H1 (cell line): ENCODE data around the gene NEK2. TPM values are rescaled to one million over a fixed set of nuclear protein-coding genes. Genes with fewer than 3 reads are reported as not detected.

Experiments used
- CTCF ChIA-PET: fragments of 300-600 bp; sonication (Branson Sonifier 250); formaldehyde crosslinking; loops from one replicate; lab custom pipeline; 2021; ENCODE audit not compliant: partially characterized antibody; lab: Charles Lee
- POLR2A ChIA-PET: fragments of 300-600 bp; sonication (Branson Sonifier 250); formaldehyde crosslinking; loops from one replicate; lab custom pipeline; 2021; ENCODE audit warnings: inconsistent platforms; ENCODE audit not compliant: partially characterized antibody; lab: Charles Lee
- DNase-seq, 2 experiments: peaks; one replicate each; pipeline versions ENCODE4 v3.0.0 to v3.0.0-alpha.2; 2010 to 2022; ENCODE audit warnings: low spot score in 2 of 2, low read depth in 1 of 2, mixed read lengths in 1 of 2
- FAIRE-seq: peaks from 2 replicates; lab custom pipeline; 2011; peaks lifted over from hg19 to GRCh38; lab: Jason Lieb, UNC
- H2AFZ ChIP-seq: 2 replicates; pipeline ENCODE4 v1.8.1; 2012; ENCODE audit warnings: low read length, inconsistent platforms
- H2AK5ac ChIP-seq: 2 replicates; pipeline ENCODE4 v1.6.1; 2013; ENCODE audit warnings: low read depth, low read length
- H2BK120ac ChIP-seq: replicated peaks from 2 replicates; pipeline ENCODE3; 2013; ENCODE audit warnings: low read depth, low read length, inconsistent platforms
- H2BK12ac ChIP-seq: 2 replicates; pipeline ENCODE4 v1.6.1; 2013; ENCODE audit warnings: low read depth, low read length
- H2BK15ac ChIP-seq: 2 replicates; pipeline ENCODE4 v1.6.1; 2013; ENCODE audit warnings: low read length
- H2BK20ac ChIP-seq: 2 replicates; pipeline ENCODE4 v1.6.1; 2013; ENCODE audit warnings: low read length
- H2BK5ac ChIP-seq: 2 replicates; pipeline ENCODE4 v1.6.1; 2013; ENCODE audit warnings: low read depth, low read length
- H3K14ac ChIP-seq: 2 replicates; pipeline ENCODE4 v1.6.1; 2013; ENCODE audit warnings: inconsistent platforms; ENCODE audit not compliant: insufficient read length
- H3K18ac ChIP-seq: 2 replicates; pipeline ENCODE4 v1.6.1; 2013; ENCODE audit warnings: low read length; ENCODE audit errors: extremely low read depth
- H3K23ac ChIP-seq: 2 replicates; pipeline ENCODE4 v1.6.1; 2013; ENCODE audit warnings: inconsistent platforms; ENCODE audit not compliant: insufficient read length
- H3K23me2 ChIP-seq: 2 replicates; pipeline ENCODE4 v1.6.1; 2013; ENCODE audit warnings: low read depth, low read length
- H3K27ac ChIP-seq: 2 replicates; pipeline ENCODE4 v1.6.1; 2011; ENCODE audit warnings: low read depth, low read length, inconsistent platforms
- H3K27me3 ChIP-seq, 4 experiments: replicated peaks in 1 of 4; 1 replicate in 1 of 4; 2 replicates in 3 of 4; pipeline versions ENCODE4 v1.6.1 to v1.8.1; 2011 to 2013; ENCODE audit warnings: low read length in 3 of 4, mild to moderate bottlenecking in 3 of 4, inconsistent platforms in 2 of 4, mixed read lengths in 2 of 4, moderate library complexity in 1 of 4; ENCODE audit not compliant: control insufficient read depth in 3 of 4, insufficient read depth in 3 of 4; ENCODE audit errors: extremely low read depth in 1 of 4
- H3K36me3 ChIP-seq, 4 experiments: 2 replicates each; pipeline versions ENCODE4 v1.6.1 to v1.8.1; 2011 to 2013; ENCODE audit warnings: mild to moderate bottlenecking in 4 of 4, low read length in 3 of 4, moderate library complexity in 2 of 4, control low read depth in 1 of 4, inconsistent platforms in 1 of 4; ENCODE audit not compliant: insufficient read depth in 4 of 4, control insufficient read depth in 2 of 4
- H3K4ac ChIP-seq: replicated peaks from 2 replicates; pipeline ENCODE3; 2013; ENCODE audit warnings: low read length, low read depth, mixed read lengths, inconsistent platforms; ENCODE audit not compliant: insufficient read length
- H3K4me1 ChIP-seq, 4 experiments: replicated peaks in 1 of 4; 1 replicate in 1 of 4; 2 replicates in 3 of 4; pipeline versions ENCODE4 v1.6.1 to v1.8.1; 2011 to 2013; ENCODE audit warnings: low read length in 3 of 4, inconsistent platforms in 2 of 4, mixed read lengths in 1 of 4; ENCODE audit not compliant: insufficient read depth in 4 of 4, control insufficient read depth in 3 of 4
- H3K4me2 ChIP-seq, 2 experiments: 2 replicates each; pipeline versions ENCODE4 v1.6.1 to v1.8.1; 2011 to 2013; ENCODE audit warnings: low read depth in 2 of 2, low read length in 2 of 2, control low read depth in 1 of 2, inconsistent platforms in 1 of 2, mild to moderate bottlenecking in 1 of 2; ENCODE audit not compliant: insufficient read depth in 1 of 2
- H3K4me3 ChIP-seq, 4 experiments: fragments of 200-600, 300-600 bp in 1 of 4; sonication (generic), shearing (Covaris generic), sonication (Bioruptor Twin) in 1 of 4; 2 replicates each; pipeline versions ENCODE4 v1.5.1 to v1.8.1; 2011 to 2016; ENCODE audit warnings: low read length in 4 of 4, low read depth in 3 of 4, control low read depth in 2 of 4, inconsistent platforms in 2 of 4, mild to moderate bottlenecking in 2 of 4, mixed read lengths in 1 of 4, moderate library complexity in 1 of 4; ENCODE audit not compliant: insufficient read depth in 2 of 4; ENCODE audit errors: extremely low read depth in 1 of 4
- H3K56ac ChIP-seq: replicated peaks from 2 replicates; pipeline ENCODE3; 2013; ENCODE audit warnings: low read depth, mild to moderate bottlenecking, mixed read lengths, low read length, inconsistent platforms; ENCODE audit not compliant: insufficient read length
- H3K79me1 ChIP-seq: 2 replicates; pipeline ENCODE4 v1.6.1; 2013; ENCODE audit warnings: low read depth, low read length, control low read depth
- H3K79me2 ChIP-seq, 2 experiments: 2 replicates each; pipeline versions ENCODE4 v1.6.1 to v1.8.1; 2012 to 2013; ENCODE audit warnings: low read length in 2 of 2, mild to moderate bottlenecking in 2 of 2, inconsistent platforms in 1 of 2; ENCODE audit not compliant: insufficient read depth in 2 of 2, control insufficient read depth in 1 of 2
- H3K9ac ChIP-seq, 4 experiments: replicated peaks in 1 of 4; 1 replicate in 1 of 4; 2 replicates in 3 of 4; pipeline versions ENCODE4 v1.6.1 to v1.8.1; 2011 to 2013; ENCODE audit warnings: low read depth in 3 of 4, low read length in 3 of 4, control low read depth in 2 of 4, mild to moderate bottlenecking in 2 of 4, moderate library complexity in 2 of 4, inconsistent platforms in 1 of 4; ENCODE audit errors: extremely low read depth in 1 of 4
- H3K9me3 ChIP-seq, 2 experiments: 2 replicates each; pipeline versions ENCODE4 v1.6.1 to v1.8.1; 2012 to 2013; ENCODE audit warnings: mild to moderate bottlenecking in 2 of 2, moderate library complexity in 2 of 2, control low read depth in 1 of 2, inconsistent platforms in 1 of 2, low read depth in 1 of 2, low read length in 1 of 2, mixed read lengths in 1 of 2; ENCODE audit not compliant: insufficient read depth in 2 of 2
- H4K20me1 ChIP-seq, 2 experiments: replicated peaks in 1 of 2; 2 replicates each; pipeline versions ENCODE3 to v1.8.1; 2011 to 2013; ENCODE audit warnings: inconsistent platforms in 2 of 2, low read length in 2 of 2, mild to moderate bottlenecking in 1 of 2; ENCODE audit not compliant: insufficient read depth in 2 of 2, control insufficient read depth in 1 of 2
- H4K5ac ChIP-seq: 2 replicates; pipeline ENCODE4 v1.6.1; 2013; ENCODE audit warnings: low read length, low read depth, mixed read lengths, inconsistent platforms; ENCODE audit not compliant: insufficient read length
- H4K8ac ChIP-seq: 2 replicates; pipeline ENCODE4 v1.8.0; 2013; ENCODE audit warnings: mild to moderate bottlenecking, moderate library complexity, low read length, inconsistent platforms; ENCODE audit not compliant: insufficient read depth; ENCODE audit errors: extremely low read depth
- H4K91ac ChIP-seq: replicated peaks from 2 replicates; pipeline ENCODE3; 2013; ENCODE audit warnings: low read length, mixed read lengths, inconsistent platforms; ENCODE audit not compliant: insufficient read length
- BACH1 ChIP-seq: IDR thresholded peaks from 2 replicates; pipeline ENCODE4 v1.6.1; 2012; ENCODE audit warnings: low read length, improper control_type of control experiment
- EZH2 ChIP-seq: fragments of 200-600 bp; sonication (generic); IDR thresholded peaks from 2 replicates; pipeline ENCODE4 v1.7.1; 2012; ENCODE audit warnings: low read depth, mild to moderate bottlenecking, moderate library complexity, low read length, inconsistent platforms; ENCODE audit not compliant: severe bottlenecking
- GABPA ChIP-seq: IDR thresholded peaks from 2 replicates; pipeline ENCODE4 v1.6.1; 2011; ENCODE audit warnings: mild to moderate bottlenecking, low read length, moderate library complexity, borderline replicate concordance; ENCODE audit not compliant: insufficient read depth
- KDM4A ChIP-seq: IDR thresholded peaks from one replicate; pipeline ENCODE4 v1.7.1; 2012; ENCODE audit warnings: low read depth, mild to moderate bottlenecking, moderate library complexity, low read length, inconsistent platforms; ENCODE audit not compliant: severe bottlenecking
- KDM5A ChIP-seq: fragments of 200-600 bp; IDR thresholded peaks from 2 replicates; pipeline ENCODE4 v1.7.1; 2012; ENCODE audit warnings: mild to moderate bottlenecking, low read length, inconsistent platforms, mixed read lengths
- POLR2AphosphoS5 ChIP-seq: IDR thresholded peaks from 2 replicates; pipeline ENCODE4 v1.6.1; 2011; ENCODE audit warnings: low read depth, low read length
- RBBP5 ChIP-seq: IDR thresholded peaks from 2 replicates; pipeline ENCODE4 v1.7.1; 2012; ENCODE audit warnings: low read depth, mild to moderate bottlenecking, inconsistent platforms, low read length, moderate library complexity, borderline replicate concordance
- SUZ12 ChIP-seq: fragments of 200-600 bp; sonication (generic); IDR thresholded peaks from 2 replicates; pipeline ENCODE4 v1.6.1; 2012; ENCODE audit warnings: mild to moderate bottlenecking, inconsistent platforms, low read length, moderate library complexity, mixed read lengths
- ZNF274 ChIP-seq: IDR thresholded peaks from 2 replicates; pipeline ENCODE4 v1.7.0; 2012; ENCODE audit warnings: low read length, borderline replicate concordance; ENCODE audit errors: extremely low read depth
- WGBS, 2 experiments: shearing (Covaris generic) in 1 of 2; methylation state at CpG; one replicate each; pipeline versions ENCODE4 v1.1.6 to v1.1.7; 2013 to 2015; ENCODE audit warnings: low lambda C conversion rate in 2 of 2, mixed read lengths in 2 of 2, inconsistent platforms in 1 of 2, low coverage in 1 of 2, missing lambda C conversion rate in 1 of 2; ENCODE audit not compliant: insufficient replicate concordance in 2 of 2, insufficient coverage in 1 of 2, insufficient read length in 1 of 2; ENCODE audit errors: extremely low coverage in 1 of 2, missing lambda C conversion rate in 1 of 2; 5-methylcytosine and 5-hydroxymethylcytosine counted together
- polyA plus RNA-seq, 7 experiments: library from polyadenylated mRNA; depleted of rRNA in 3 of 7; stranded (reverse) in 5 of 7; unstranded in 2 of 7; fragments of >200 nt in 5 of 7; fragments of 200-250 nt in 2 of 7; gene quantifications; 1 replicate in 5 of 7; 2 replicates in 1 of 7; 4 replicates in 1 of 7; pipeline versions ENCODE4 v1.2.1 to v1.2.3, GENCODE V29; 2011 to 2013; ENCODE audit warnings: missing spikeins in 2 of 7, mixed read lengths in 2 of 7
- total RNA-seq: library from RNA; stranded (reverse); fragmentation: NEBNext Ultra II Directional; extraction: Animal tissue kit (Norgen Biotek cat#: 25700); gene quantifications from 2 replicates; pipeline ENCODE4 v1.2.1, GENCODE V29; 2021
- TF ChIP-seq, protein P1 (sequence below): IDR thresholded peaks from 2 replicates; pipeline ENCODE4 v1.6.1; 2012; ENCODE audit warnings: low read length, inconsistent platforms

The NEK2 gene
- total and polyA plus RNA-seq, 2 of the 8 experiments (the other 6 are each of a cell fraction or from before 2014, with no cell fraction given), result 8.4 to 22.9 TPM

DNA sequence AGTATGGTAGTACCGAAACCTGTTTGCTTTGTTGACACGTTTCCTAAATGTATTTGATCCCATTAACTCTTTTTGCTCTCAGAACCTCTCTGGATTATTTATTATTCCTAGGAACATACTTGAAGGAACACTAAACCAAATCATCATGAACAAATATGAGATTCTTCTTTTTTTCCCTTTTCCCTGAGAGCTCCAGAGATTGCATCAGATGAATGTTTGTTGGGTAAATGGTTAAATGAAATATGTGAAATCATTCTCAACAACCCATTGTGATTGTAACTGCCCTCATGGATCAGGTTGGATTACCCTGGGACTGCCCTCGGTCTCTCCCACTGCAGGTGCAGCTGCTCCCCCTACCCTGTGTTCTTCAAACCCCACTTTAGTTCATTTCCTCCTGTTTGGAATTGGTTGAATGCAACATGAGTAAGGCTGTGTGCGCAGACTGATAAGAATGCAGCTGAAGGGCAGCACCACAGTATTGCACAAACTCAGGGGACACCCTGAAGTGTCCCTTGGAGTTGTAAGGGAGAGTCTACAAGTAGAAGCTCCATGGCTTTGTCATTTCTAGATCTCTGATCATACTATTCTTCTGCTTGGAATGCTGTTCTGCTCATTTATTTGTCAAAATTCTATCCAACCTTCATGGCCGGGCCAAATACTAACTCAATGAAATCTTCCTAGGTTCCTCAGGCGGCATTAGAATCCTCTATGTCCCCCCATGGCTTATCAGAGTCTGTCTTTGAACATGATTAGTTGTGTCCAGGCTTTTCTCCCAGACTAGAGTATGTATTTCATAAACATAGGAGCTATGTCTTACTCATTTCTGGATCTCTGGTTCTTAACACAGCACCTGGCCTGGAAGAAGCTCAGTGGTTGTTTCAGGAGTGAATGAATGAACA lies 47.1 kb upstream of the NEK2 start:
- H4K91ac ChIP-seq, result no peak overlapping the region
- POLR2A ChIA-PET, result no interaction called here
- no peak overlapping the region for H3K18ac ChIP-seq
- TF ChIP-seq ZNF274 (no peak), EZH2 (no peak), BACH1 (no peak), KDM5A (no peak), RBBP5 (no peak), GABPA (no peak), KDM4A (no peak), POLR2AphosphoS5 (no peak), SUZ12 (no peak)
- TF ChIP-seq, protein P1, sequence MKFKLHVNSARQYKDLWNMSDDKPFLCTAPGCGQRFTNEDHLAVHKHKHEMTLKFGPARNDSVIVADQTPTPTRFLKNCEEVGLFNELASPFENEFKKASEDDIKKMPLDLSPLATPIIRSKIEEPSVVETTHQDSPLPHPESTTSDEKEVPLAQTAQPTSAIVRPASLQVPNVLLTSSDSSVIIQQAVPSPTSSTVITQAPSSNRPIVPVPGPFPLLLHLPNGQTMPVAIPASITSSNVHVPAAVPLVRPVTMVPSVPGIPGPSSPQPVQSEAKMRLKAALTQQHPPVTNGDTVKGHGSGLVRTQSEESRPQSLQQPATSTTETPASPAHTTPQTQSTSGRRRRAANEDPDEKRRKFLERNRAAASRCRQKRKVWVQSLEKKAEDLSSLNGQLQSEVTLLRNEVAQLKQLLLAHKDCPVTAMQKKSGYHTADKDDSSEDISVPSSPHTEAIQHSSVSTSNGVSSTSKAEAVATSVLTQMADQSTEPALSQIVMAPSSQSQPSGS, result no peak

More for the DNA sequence above, 47.1 kb upstream of the NEK2 start:
- Histone ChIP-seq H2AK5ac (no peak overlapping the region), H3K23ac (no peak overlapping the region), H3K4me3 (no peak overlapping the region), H3K4ac (no peak overlapping the region), H3K56ac (no peak overlapping the region), H3K9me3 (no peaks in the 10 kb centered on the region), H4K8ac (no peak overlapping the region), H3K27me3 (no peaks in the 10 kb centered on the region), H2BK12ac (no peak overlapping the region), H3K14ac (no peak overlapping the region), H2BK120ac (no peak overlapping the region), H3K4me2 (no peak overlapping the region), H3K79me1 (no peaks in the 10 kb centered on the region), H3K36me3 (no peaks in the 10 kb centered on the region), H4K20me1 (no peaks in the 10 kb centered on the region), H2BK20ac (no peak overlapping the region), H4K5ac (no peak overlapping the region), H2AFZ (no peak overlapping the region), H3K9ac (no peak overlapping the region), H3K79me2 (no peaks in the 10 kb centered on the region), H2BK15ac (no peak overlapping the region), H3K4me1 (no peaks in the 10 kb centered on the region), H3K27ac (no peak overlapping the region), H2BK5ac (no peak overlapping the region), H3K23me2 (no peaks in the 10 kb centered on the region; the same call in 1 of the 2 replicates)
- 89% methylated on average over 6 of the region's 6 CpGs; no CpG with 5 or more reads in 1 of the 2 experiments for WGBS, 2 experiments
- DNase-seq (no peak), FAIRE-seq (no peak)
- CTCF ChIA-PET, result interaction anchor here (0.8 to 6.4 kb wide), 4 partner anchors 9 to 38 kb away, joined by 3 to 43 read pairs (median 4); no protein-coding TSS in a partner anchor
